Measurements from ENCODE around the gene DYRK3.

Gene DYRK3

DNA sequence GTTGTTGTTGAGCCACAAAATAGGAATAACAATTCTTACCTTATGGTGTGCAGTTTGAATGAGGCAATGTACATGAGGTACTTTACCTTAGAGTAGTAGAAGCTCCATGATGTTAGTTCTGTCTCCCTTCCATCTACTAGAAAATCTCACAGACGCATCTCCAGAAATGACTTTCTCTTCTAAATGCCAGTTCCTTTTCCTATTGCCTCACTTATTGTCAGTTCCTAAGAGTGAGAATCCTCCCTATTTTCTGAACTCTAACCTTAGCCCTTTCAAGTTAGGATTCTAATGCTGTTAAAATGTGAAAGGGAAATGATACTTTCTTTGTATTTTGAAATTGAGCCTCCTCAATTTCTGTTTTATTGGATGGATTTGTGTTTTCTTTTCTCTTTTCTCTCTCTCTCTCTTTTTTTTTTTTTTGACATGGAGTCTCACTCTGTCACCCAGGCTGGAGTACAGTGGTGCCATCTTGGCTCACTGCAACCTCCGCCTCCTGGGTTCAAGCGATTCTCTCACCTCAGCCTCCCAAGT is 30.8 kb downstream of the DYRK3 start:
- TF ChIP-seq, protein P1, sequence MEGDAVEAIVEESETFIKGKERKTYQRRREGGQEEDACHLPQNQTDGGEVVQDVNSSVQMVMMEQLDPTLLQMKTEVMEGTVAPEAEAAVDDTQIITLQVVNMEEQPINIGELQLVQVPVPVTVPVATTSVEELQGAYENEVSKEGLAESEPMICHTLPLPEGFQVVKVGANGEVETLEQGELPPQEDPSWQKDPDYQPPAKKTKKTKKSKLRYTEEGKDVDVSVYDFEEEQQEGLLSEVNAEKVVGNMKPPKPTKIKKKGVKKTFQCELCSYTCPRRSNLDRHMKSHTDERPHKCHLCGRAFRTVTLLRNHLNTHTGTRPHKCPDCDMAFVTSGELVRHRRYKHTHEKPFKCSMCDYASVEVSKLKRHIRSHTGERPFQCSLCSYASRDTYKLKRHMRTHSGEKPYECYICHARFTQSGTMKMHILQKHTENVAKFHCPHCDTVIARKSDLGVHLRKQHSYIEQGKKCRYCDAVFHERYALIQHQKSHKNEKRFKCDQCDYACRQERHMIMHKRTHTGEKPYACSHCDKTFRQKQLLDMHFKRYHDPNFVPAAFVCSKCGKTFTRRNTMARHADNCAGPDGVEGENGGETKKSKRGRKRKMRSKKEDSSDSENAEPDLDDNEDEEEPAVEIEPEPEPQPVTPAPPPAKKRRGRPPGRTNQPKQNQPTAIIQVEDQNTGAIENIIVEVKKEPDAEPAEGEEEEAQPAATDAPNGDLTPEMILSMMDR (IDR thresholded peaks at IDR 0.05), result no peak
- Histone ChIP-seq H3K27ac (no peak overlapping the region), H3K4me3 (no peak overlapping the region)
- no peak for DNase-seq (ENCODE audit: low spot score)

DNA sequence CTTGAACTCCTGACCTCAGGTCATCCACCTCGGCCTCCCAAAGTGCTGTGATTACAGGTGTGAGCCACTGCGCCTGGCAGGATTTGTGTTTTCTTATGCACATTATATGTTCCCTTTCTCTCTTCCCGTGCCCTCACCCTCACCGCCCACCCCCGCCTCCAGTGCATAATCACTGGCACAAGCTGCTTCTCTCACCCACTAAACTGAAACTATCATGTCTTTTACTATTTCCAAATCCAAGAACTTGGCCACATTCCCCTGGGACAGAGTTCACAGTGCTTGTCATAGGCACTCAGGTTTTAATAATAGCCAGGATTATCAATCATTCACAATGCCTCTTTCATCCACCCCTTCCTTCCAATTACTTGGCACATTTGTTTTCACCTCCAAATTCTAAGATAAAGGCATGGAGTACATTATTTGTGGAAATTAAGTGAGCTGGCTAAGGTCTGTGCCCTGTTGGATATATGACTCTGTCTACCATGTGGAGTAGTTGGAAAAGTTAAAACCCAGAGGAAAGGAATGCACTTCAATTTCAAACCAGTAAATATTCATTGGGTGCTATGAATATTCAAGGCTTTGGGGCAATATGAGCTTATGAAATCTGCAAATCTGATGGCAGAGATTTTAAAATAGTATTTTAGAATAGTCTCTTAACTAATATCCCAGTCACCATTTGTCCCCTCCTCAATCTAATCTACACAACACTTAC is 31.8 kb downstream of the DYRK3 start:
- H3K27ac ChIP-seq, result no peak overlapping the region

DNA sequence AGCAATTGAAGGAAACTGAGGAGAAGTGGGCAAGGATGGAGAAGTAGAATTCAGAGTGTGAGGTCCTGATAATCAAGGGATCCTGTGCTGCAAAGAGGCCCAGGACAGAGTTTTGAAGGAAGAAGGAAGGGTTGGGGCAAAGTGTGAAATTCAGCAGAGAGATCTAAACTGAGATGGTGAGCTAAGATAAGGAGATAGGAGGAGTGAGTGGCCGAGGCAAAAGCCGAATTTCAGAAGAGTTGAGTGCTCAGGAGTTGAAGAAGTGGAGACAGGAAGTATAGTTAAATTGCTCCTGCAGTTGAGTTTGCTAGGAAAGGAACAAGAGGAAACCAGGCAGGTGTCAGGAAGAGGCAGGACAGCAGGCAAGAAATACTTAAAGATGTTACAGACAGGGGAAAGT is 33.0 kb downstream of the DYRK3 start:
- Histone ChIP-seq H3K4me3 (no peak overlapping the region), H3K27ac (no peak overlapping the region)
- DNase-seq (ENCODE audit: low spot score), result no peak
- TF ChIP-seq, protein P1 (IDR thresholded peaks at IDR 0.05), result no peak

More for the DNA sequence above, 31.8 kb downstream of the DYRK3 start:
- DNase-seq (ENCODE audit: low spot score), result no peak
- TF ChIP-seq, protein P1 (IDR thresholded peaks at IDR 0.05), result no peak
- H3K4me3 ChIP-seq, result no peak overlapping the region

DNA sequence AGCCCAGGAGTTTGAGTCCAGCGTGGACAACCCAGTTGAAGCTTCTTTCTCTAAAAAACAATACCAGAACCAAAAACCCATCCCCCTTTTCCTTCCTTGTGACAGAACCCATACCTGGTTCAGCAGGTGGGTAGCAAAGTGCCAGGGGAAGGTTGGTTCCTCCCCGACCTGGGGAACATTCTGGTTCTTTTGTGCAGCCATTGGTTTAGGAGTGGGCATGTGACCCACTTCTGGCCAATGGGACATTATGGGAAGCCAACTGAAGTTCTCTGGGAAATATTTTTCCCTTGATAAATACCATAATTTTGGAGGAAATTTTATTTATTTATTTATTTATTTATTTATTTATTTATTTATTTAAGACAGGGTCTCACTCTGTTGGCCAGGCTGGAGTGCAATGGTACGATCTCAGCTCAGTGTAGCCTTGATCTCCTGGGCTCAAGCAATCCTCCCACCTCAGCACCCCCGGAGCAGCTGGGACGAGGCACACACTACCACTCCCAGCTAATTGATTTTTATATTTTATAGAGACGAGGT is 33.6 kb downstream of the DYRK3 start:
- TF ChIP-seq, protein P1 (IDR thresholded peaks at IDR 0.05), result no peak
- H3K4me3 ChIP-seq, result no peak overlapping the region
- H3K27ac ChIP-seq, result no peak overlapping the region
- no peak for DNase-seq (ENCODE audit: low spot score)

DNA sequence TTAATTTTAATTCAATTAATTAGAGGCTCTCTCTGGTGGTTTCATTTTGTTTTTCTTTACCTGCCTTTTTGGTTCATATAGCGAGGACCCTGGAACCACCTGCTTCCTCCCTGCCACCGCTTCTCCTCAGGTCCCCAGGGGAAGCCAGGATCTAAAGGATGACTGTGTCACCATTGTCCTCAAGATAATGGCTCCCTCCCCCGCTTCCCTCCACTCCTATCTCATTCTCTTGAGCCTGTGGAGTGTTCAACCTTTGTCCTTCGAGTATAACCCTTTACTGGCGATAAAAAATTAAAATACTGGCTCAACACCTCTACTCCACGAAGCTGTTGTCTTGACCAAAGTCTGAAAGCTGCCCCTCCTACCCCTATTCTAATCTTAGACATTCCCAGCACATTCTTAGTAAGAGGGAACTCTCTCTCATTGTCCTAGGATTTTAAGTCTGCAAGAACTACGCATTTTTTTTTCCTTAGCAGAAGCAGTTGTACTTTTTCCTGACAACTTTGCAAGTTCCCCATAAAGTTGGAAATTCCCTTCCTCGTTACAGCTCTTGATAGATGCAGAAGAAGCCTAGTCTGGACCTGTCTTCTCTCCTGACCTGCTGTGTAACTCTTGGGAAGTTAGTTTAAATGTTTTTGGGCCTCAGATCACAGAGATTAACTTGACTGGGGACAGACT is 36.8 kb downstream of the DYRK3 start:
- TF ChIP-seq, protein P1 (IDR thresholded peaks at IDR 0.05), result no peak
- H3K4me3 ChIP-seq, result no peak overlapping the region

DNA sequence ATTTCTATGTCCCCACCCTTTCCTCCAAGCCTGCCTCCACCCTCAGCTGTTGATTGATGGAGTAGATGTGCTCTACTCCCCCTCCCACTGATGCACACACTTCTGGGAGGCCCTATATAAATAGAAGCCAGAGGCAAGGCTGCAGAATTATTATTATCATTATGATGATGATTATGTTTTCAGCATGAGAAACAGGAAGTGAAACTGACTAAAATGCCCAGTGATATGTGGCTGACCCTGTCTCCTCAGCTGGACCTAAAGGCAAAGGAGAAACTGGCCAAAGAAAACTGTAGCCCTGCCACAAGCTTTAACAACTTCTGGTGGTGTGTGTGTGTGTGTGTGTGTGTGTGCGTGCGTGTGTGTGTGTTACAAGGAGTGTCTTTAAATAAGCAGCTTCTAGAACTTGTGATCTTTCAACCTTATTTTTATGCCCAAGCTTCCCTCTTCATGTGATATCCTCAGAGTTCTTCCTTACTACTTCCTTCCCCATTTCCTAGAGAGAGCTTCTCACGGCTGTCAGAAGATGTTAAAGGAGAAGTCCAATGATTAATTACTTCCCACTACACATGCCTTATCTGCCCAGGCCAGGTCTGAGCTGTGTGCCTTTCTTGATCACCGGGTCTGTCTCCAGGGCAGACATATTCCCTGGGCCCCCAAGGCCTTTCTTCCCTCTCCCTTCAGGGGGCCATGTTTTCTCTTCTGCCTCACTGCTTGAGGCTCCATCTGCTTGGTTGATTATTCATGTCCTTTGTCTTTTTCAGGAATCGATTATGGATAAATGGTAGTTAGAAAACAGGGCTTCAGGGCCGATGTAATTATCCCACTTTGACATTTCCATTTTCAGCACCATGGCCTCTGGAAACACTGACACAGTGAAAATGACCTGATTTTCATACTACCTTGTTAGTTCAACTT is 37.8 kb downstream of the DYRK3 start:
- DNase-seq (ENCODE audit: low spot score), result no peak
- peak overlapping the region; percentile 55 to 78 for H3K27ac ChIP-seq
- TF ChIP-seq, protein P1 (IDR thresholded peaks at IDR 0.05), result no peak
- H3K4me3 ChIP-seq, result no peak overlapping the region

More for the DNA sequence above, 36.8 kb downstream of the DYRK3 start:
- DNase-seq (ENCODE audit: low spot score), result no peak
- peak overlapping the region; percentile 55 to 78 for H3K27ac ChIP-seq
